Hematopoietic multipotent progenitor cell treated with erythropoietin and hydrocortisone succinate and interleukin-3 and kit ligand, for 17 days (in vitro differentiated cells): ENCODE data around the gene LRP1B.

Source experiments
- DNase-seq: peaks from one replicate; pipeline ENCODE4 v3.0.0-alpha.2; 2015; ENCODE audit warnings: low spot score

The LRP1B gene

GRCh38 chr2:140892911-140893637, 1237.7 kb downstream of the LRP1B start:
- no peak for DNase-seq

- no peak for DNase-seq
Measured at GRCh38 chr2:140892436-140892835, 1238.4 kb downstream of the LRP1B start.

GRCh38 chr2:140891614-140892212, 1239.1 kb downstream of the LRP1B start:
- DNase-seq: no peak

GRCh38 chr2:140882671-140883620, 1247.9 kb downstream of the LRP1B start:
- no peak for DNase-seq

GRCh38 chr2:140880573-140880972, 1250.2 kb downstream of the LRP1B start:
- no peak for DNase-seq

GRCh38 chr2:140876015-140876414, 1254.8 kb downstream of the LRP1B start:
- DNase-seq: no peak

GRCh38 chr2:140873915-140874531, 1256.8 kb downstream of the LRP1B start:
- no peak for DNase-seq

- no peak for DNase-seq
Measured at GRCh38 chr2:140869925-140870324, 1260.9 kb downstream of the LRP1B start.

GRCh38 chr2:140869107-140869506, 1261.7 kb downstream of the LRP1B start:
- DNase-seq: no peak

GRCh38 chr2:140865837-140866236, 1265.0 kb downstream of the LRP1B start:
- DNase-seq: no peak

GRCh38 chr2:140863713-140864112, 1267.1 kb downstream of the LRP1B start:
- DNase-seq: no peak

- no peak for DNase-seq
Measured at GRCh38 chr2:140862181-140862580, 1268.6 kb downstream of the LRP1B start.

GRCh38 chr2:140861666-140862065, 1269.2 kb downstream of the LRP1B start:
- no peak for DNase-seq

- DNase-seq: no peak
Measured at GRCh38 chr2:140855471-140855870, 1275.3 kb downstream of the LRP1B start.

GRCh38 chr2:140851258-140851981, 1279.4 kb downstream of the LRP1B start:
- no peak for DNase-seq

GRCh38 chr2:140843186-140843585, 1287.6 kb downstream of the LRP1B start:
- DNase-seq: no peak

- no peak for DNase-seq
Measured at GRCh38 chr2:140842110-140842509, 1288.7 kb downstream of the LRP1B start.

GRCh38 chr2:140841141-140841540, 1289.7 kb downstream of the LRP1B start:
- DNase-seq: no peak

- no peak for DNase-seq
Measured at GRCh38 chr2:140836826-140837225, 1294.0 kb downstream of the LRP1B start.

- DNase-seq: no peak
Measured at GRCh38 chr2:140835079-140835478, 1295.7 kb downstream of the LRP1B start.

GRCh38 chr2:140814141-140814540, 1316.7 kb downstream of the LRP1B start:
- no peak for DNase-seq

GRCh38 chr2:140808820-140809219, 1322.0 kb downstream of the LRP1B start:
- DNase-seq: no peak
